ENCODE measurements around the gene PPARD. TPM values are rescaled to one million over a fixed set of nuclear protein-coding genes. Genes with fewer than 3 reads are reported as not detected.

PPARD gene
- total RNA-seq, 2 donors from 2014 or later, result 6.0 to 11.2 TPM

- intact Hi-C loops (cut with DNase I), result no loop called here
- peaks cover 4% of the 10 kb centered on the region for H3K4me1 ChIP-seq
- no peaks in the 10 kb centered on the region for H3K9me3 ChIP-seq
- ATAC-seq (no peak), DNase-seq (no peak)
- no peaks in the 10 kb centered on the region for H3K27me3 ChIP-seq
- peak overlapping the region in 1 of 4 donors; percentile 32 for H3K27ac ChIP-seq
- H3K36me3 ChIP-seq (replicated peaks in 1 of 2; ENCODE audit: insufficient read depth in 1 of 2, low read depth in 2 of 2), result no peaks in the 10 kb centered on the region
- H3K4me3 ChIP-seq, result no peak overlapping the region
- 41 to 65% methylated on average over 2 of the region's 2 CpGs for WGBS, 2 donors
- TF ChIP-seq CTCF (IDR thresholded peaks at IDR 0.05) (no peak), POLR2A (IDR thresholded peaks at IDR 0.05) (no peak)
Observed at GRCh38 chr6:35312807-35313206, 29.6 kb upstream of the PPARD start.

- peak; percentile 25 for ATAC-seq
- Histone ChIP-seq H3K4me1 (peaks cover 12% of the 10 kb centered on the region), H3K27ac (peak overlapping the region in 3 of 4 donors; percentile 27 to 59 (median 46)), H3K36me3 (replicated peaks in 1 of 2; ENCODE audit: insufficient read depth in 1 of 2, low read depth in 2 of 2) (peaks cover 0 to 2% of the 10 kb centered on the region in 2 donors), H3K27me3 (no peaks in the 10 kb centered on the region), H3K9me3 (no peaks in the 10 kb centered on the region), H3K4me3 (peak overlapping the region in 1 of 2 donors; percentile 44)
- 24 to 89% methylated on average over 5 to 28 of the region's 28 CpGs for WGBS, 2 donors
- DNase-seq, result peak in 1 of 4 donors; percentile 44
- intact Hi-C loops (cut with DNase I), result no loop called here
- TF ChIP-seq CTCF (IDR thresholded peaks at IDR 0.05), result no peak
- TF ChIP-seq POLR2A (IDR thresholded peaks at IDR 0.05), result no peak
Observed at GRCh38 chr6:35317483-35318195, 24.7 kb upstream of the PPARD start.

GRCh38 chr6:35318196-35319171, 23.9 kb upstream of the PPARD start:
- Histone ChIP-seq H3K4me1 (peaks cover 12% of the 10 kb centered on the region), H3K27me3 (no peaks in the 10 kb centered on the region), H3K9me3 (no peaks in the 10 kb centered on the region), H3K36me3 (replicated peaks in 1 of 2; ENCODE audit: insufficient read depth in 1 of 2, low read depth in 2 of 2) (peaks cover 0 to 2% of the 10 kb centered on the region in 2 donors), H3K27ac (peak overlapping the region in 3 of 4 donors; percentile 29 to 59 (median 46)), H3K4me3 (peak overlapping the region in 1 of 2 donors; percentile 44)
- 11 to 12% methylated on average over 35 to 49 of the region's 55 CpGs for WGBS, 2 donors
- TF ChIP-seq CTCF (IDR thresholded peaks at IDR 0.05) (peak in 2 of 7 experiments; percentile 3 to 15), POLR2A (IDR thresholded peaks at IDR 0.05) (peak in 2 of 3 donors; percentile 41 to 52)
- peak; percentile 84 to 89 (median 86) for DNase-seq
- intact Hi-C loops (cut with DNase I), result no loop called here
- ATAC-seq, result peak; percentile 98

- no peak for DNase-seq
- Histone ChIP-seq H3K4me3 (no peak overlapping the region), H3K36me3 (replicated peaks in 1 of 2; ENCODE audit: insufficient read depth in 1 of 2, low read depth in 2 of 2) (peaks cover 0 to 2% of the 10 kb centered on the region in 2 donors), H3K9me3 (no peaks in the 10 kb centered on the region), H3K27ac (no peak overlapping the region), H3K4me1 (peaks cover 12% of the 10 kb centered on the region), H3K27me3 (no peaks in the 10 kb centered on the region)
- TF ChIP-seq POLR2A (IDR thresholded peaks at IDR 0.05) (no peak), CTCF (IDR thresholded peaks at IDR 0.05) (no peak)
- intact Hi-C loops (cut with DNase I), result no loop called here
- 89 to 94% methylated on average over 15 to 20 of the region's 20 CpGs for WGBS, 2 donors
- ATAC-seq, result no peak
Observed at GRCh38 chr6:35319346-35320030, 22.9 kb upstream of the PPARD start.
